ENCODE results near the gene LIF. TPM values are rescaled to one million over a fixed set of nuclear protein-coding genes. Genes with fewer than 3 reads are reported as not detected.

The LIF gene
- total and polyA plus RNA-seq, 2 donors (not counting 3 experiments of a cell fraction or from before 2014, with no cell fraction given): 0.12 to 0.27 TPM

DNA sequence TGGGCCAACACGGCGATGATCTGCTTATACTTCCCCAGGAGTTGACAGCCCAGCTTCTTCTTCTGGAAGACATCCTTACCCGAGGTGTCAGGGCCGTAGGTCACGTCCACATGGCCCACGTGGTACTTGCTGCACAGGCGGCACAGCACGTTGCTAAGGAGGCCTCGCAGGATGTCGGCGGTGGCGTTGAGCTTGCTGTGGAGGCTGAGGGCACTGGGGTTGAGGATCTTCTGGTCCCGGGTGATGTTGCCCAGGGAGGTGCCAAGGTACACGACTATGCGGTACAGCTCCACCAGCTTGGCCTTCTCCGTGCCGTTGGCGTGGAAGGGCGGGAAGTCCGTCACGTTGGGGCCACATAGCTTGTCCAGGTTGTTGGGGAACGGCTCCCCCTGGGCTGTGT, 2.9 kb downstream of the LIF start:
- intact Hi-C loops (cut with micrococcal nuclease): no loop called here
- peaks cover 11% of the 10 kb centered on the region for H3K4me1 ChIP-seq (ENCODE audit: control insufficient read depth, extremely low read depth, insufficient read depth, low read length)
- H3K9me3 ChIP-seq (replicated peaks; ENCODE audit: control insufficient read depth, insufficient read depth, low read length): no peaks in the 10 kb centered on the region
- no TSS peak for BruUV-seq (replicated peaks)
- no peak for DNase-seq (ENCODE audit: low read depth, low spot score)
- FAIRE-seq: no peak
- dilution Hi-C loops (cut with MboI; ENCODE audit: extremely low pct_ligation_motif_present, low sequenced_read_pairs): no loop called here
- H3K4me2 ChIP-seq (ENCODE audit: insufficient read depth, low read length): no peak overlapping the region
- POLR2A ChIA-PET: no interaction called here
- no peaks in the 10 kb centered on the region for H3K9me1 ChIP-seq (replicated peaks; ENCODE audit: control insufficient read depth, extremely low read depth, insufficient read depth, low read length)
- no peak overlapping the region for H3K4me3 ChIP-seq (replicated peaks in 1 of 3; ENCODE audit: insufficient read depth in 1 of 3, low read depth in 1 of 3, low read length in 3 of 3)
- no peaks in the 10 kb centered on the region for H3K79me2 ChIP-seq (ENCODE audit: control insufficient read depth, insufficient read depth, low read length)
- H2AFZ ChIP-seq (ENCODE audit: low read depth, low read length): no peak overlapping the region
- H3K9ac ChIP-seq (replicated peaks; ENCODE audit: extremely low read depth, insufficient read depth, low read length): no peak overlapping the region
- TF ChIP-seq FOS (IDR thresholded peaks at IDR 0.05; ENCODE audit: borderline replicate concordance, insufficient read depth, low read length) (no peak), MYC (IDR thresholded peaks at IDR 0.05; ENCODE audit: low read depth, low read length) (no peak), EZH2 (IDR thresholded peaks at IDR 0.05; ENCODE audit: borderline replicate concordance, low read depth, low read length, severe bottlenecking) (no peak), POLR2A (IDR thresholded peaks at IDR 0.05; ENCODE audit: low read depth, low read length) (no peak), POLR2AphosphoS5 (IDR thresholded peaks at IDR 0.05; ENCODE audit: insufficient read depth, low read depth, low read length) (no peak), JUN (IDR thresholded peaks at IDR 0.05; ENCODE audit: borderline replicate concordance, insufficient read depth, insufficient read length, low read depth) (no peak), GATA2 (IDR thresholded peaks at IDR 0.05; ENCODE audit: insufficient read depth, insufficient read length, low read depth, low read length) (no peak)
- TF ChIP-seq, protein P1, sequence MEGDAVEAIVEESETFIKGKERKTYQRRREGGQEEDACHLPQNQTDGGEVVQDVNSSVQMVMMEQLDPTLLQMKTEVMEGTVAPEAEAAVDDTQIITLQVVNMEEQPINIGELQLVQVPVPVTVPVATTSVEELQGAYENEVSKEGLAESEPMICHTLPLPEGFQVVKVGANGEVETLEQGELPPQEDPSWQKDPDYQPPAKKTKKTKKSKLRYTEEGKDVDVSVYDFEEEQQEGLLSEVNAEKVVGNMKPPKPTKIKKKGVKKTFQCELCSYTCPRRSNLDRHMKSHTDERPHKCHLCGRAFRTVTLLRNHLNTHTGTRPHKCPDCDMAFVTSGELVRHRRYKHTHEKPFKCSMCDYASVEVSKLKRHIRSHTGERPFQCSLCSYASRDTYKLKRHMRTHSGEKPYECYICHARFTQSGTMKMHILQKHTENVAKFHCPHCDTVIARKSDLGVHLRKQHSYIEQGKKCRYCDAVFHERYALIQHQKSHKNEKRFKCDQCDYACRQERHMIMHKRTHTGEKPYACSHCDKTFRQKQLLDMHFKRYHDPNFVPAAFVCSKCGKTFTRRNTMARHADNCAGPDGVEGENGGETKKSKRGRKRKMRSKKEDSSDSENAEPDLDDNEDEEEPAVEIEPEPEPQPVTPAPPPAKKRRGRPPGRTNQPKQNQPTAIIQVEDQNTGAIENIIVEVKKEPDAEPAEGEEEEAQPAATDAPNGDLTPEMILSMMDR (IDR thresholded peaks at IDR 0.05; ENCODE audit: extremely low read depth in 1 of 2, insufficient read depth in 1 of 2, low read depth in 1 of 2, low read length in 2 of 2): no peak
- TF ChIP-seq, protein P2, sequence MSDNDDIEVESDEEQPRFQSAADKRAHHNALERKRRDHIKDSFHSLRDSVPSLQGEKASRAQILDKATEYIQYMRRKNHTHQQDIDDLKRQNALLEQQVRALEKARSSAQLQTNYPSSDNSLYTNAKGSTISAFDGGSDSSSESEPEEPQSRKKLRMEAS (IDR thresholded peaks at IDR 0.05; ENCODE audit: insufficient read depth, insufficient read length): no peak
- H4K20me1 ChIP-seq (replicated peaks; ENCODE audit: control insufficient read depth, extremely low read depth, insufficient read depth, low read length): no peaks in the 10 kb centered on the region
- H3K27me3 ChIP-seq (ENCODE audit: control insufficient read depth in 2 of 2, insufficient read depth in 2 of 2, low read length in 2 of 2): peaks cover 20 to 25% of the 10 kb centered on the region in 2 experiments
- H3K27ac ChIP-seq (ENCODE audit: insufficient read depth, low read depth, low read length): no peak overlapping the region
- H3K36me3 ChIP-seq (ENCODE audit: control insufficient read depth in 2 of 2, extremely low read depth in 1 of 2, insufficient read depth in 2 of 2, low read length in 2 of 2): no peaks in the 10 kb centered on the region
- CTCF ChIA-PET: interaction anchor here (0.5 kb wide), 1 partner anchor 376 kb away, joined by 3 read pairs; no protein-coding TSS in a partner anchor
